ENCODE data around the gene MID1. TPM values are rescaled to one million over a fixed set of nuclear protein-coding genes. Genes with fewer than 3 reads are reported as not detected.

The MID1 gene, protein sequence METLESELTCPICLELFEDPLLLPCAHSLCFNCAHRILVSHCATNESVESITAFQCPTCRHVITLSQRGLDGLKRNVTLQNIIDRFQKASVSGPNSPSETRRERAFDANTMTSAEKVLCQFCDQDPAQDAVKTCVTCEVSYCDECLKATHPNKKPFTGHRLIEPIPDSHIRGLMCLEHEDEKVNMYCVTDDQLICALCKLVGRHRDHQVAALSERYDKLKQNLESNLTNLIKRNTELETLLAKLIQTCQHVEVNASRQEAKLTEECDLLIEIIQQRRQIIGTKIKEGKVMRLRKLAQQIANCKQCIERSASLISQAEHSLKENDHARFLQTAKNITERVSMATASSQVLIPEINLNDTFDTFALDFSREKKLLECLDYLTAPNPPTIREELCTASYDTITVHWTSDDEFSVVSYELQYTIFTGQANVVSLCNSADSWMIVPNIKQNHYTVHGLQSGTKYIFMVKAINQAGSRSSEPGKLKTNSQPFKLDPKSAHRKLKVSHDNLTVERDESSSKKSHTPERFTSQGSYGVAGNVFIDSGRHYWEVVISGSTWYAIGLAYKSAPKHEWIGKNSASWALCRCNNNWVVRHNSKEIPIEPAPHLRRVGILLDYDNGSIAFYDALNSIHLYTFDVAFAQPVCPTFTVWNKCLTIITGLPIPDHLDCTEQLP
- 10 to 100 TPM; 19.6 to 40.4 (median 29.9) TPM for total RNA-seq

DNA sequence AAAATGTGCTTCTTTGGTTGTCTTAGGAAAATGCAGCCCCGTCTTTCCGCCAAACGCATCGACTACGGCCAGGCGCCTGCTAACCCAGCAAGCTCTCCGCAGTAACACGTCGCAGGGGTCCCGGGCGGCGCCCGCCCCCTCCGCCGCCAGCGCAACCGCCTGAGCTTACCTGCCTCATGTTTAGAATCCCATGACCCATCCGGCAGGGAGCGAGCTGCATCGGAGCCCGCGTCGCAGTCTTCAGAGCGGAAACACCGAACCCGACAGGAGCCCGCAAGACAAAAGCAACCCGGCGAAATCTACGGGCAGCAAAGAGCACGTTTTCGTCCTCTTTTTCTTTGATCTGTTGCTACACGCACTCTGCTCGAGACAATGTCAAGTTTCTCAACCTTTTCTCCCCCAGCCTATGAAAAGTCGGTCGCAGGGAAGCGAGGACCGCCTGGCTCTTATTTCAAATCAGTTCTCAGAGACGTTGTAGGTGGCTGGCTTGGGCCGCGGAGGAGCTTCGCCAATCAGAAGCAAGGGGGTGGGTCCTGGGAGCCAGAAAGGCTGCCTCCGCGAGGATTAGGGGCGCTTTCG is at the start of gene MID1:
TSS of gene MID1 (minus strand) at position 465 of the 579 bp plus-strand sequence. CDS start 53,038 bp downstream, outside the sequence.
- Histone ChIP-seq H3K27ac (peak within 1 kb of the TSS; percentile 49 to 80 (median 62)), H3K9me3 (no peaks in the 10 kb centered on the region), H3K36me3 (no peaks in the 10 kb centered on the region), H3K27me3 (no peaks in the 10 kb centered on the region), H3K4me3 (peak within 1 kb of the TSS; percentile 36 to 71 (median 50)), H3K4me1 (no peaks in the 10 kb centered on the region)
- peak; percentile 23 to 74 (median 63) for DNase-seq
- TF ChIP-seq POLR2A (IDR thresholded peaks at IDR 0.05): peak in 1 of 2 donors; percentile 47
- TF ChIP-seq, protein P1, sequence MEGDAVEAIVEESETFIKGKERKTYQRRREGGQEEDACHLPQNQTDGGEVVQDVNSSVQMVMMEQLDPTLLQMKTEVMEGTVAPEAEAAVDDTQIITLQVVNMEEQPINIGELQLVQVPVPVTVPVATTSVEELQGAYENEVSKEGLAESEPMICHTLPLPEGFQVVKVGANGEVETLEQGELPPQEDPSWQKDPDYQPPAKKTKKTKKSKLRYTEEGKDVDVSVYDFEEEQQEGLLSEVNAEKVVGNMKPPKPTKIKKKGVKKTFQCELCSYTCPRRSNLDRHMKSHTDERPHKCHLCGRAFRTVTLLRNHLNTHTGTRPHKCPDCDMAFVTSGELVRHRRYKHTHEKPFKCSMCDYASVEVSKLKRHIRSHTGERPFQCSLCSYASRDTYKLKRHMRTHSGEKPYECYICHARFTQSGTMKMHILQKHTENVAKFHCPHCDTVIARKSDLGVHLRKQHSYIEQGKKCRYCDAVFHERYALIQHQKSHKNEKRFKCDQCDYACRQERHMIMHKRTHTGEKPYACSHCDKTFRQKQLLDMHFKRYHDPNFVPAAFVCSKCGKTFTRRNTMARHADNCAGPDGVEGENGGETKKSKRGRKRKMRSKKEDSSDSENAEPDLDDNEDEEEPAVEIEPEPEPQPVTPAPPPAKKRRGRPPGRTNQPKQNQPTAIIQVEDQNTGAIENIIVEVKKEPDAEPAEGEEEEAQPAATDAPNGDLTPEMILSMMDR (IDR thresholded peaks at IDR 0.05): no peak

DNA sequence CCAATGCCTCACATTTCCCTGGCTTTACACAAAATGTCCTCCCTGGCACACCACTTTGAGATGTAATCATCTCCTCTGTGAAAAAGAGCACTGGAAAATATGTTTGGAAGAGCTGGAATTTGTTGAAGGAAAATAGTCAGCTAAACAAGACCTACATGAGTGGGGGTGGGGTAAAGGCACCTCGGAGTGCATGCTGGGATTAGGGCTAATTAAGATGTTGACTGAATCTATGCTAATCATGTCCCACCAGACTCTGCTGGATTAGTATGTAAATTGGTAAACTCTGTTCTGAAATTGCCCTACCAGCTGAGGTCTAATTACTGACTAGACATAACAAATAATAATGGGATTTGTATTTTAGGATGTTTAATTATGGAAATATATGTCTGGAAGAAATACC is 46.8 kb upstream of the MID1 start:
- no peaks in the 10 kb centered on the region for H3K9me3 ChIP-seq
- no peak for DNase-seq
- no peaks in the 10 kb centered on the region for H3K27me3 ChIP-seq
- TF ChIP-seq POLR2A (IDR thresholded peaks at IDR 0.05): no peak
- TF ChIP-seq, protein P1 (IDR thresholded peaks at IDR 0.05): no peak
- no peak overlapping the region for H3K4me3 ChIP-seq
- H3K27ac ChIP-seq: no peak overlapping the region
- no peaks in the 10 kb centered on the region for H3K4me1 ChIP-seq
- no peaks in the 10 kb centered on the region for H3K36me3 ChIP-seq

DNA sequence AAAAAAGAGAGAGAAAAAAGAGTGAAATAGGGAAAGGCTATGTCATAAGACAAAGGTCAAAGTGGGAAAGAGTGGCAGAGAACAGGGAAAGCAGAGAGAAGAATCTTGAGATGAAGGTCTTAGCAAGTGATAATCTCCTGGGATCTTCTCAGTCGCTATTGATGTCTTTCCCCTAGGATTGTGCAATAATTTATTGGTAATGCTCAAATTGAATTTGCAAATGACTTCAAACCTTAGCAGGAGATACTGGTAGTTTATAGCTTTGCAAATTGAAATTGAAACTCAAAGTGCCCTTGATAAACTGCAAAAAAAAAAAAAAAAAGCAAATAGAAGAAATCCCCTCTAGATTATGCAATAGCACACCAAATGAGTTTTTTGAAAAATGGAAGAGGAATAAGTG is 45.7 kb upstream of the MID1 start:
- H3K27ac ChIP-seq: no peak overlapping the region
- H3K4me3 ChIP-seq: no peak overlapping the region
- no peak for TF ChIP-seq POLR2A (IDR thresholded peaks at IDR 0.05)
- TF ChIP-seq, protein P1 (IDR thresholded peaks at IDR 0.05): no peak
- H3K27me3 ChIP-seq: no peaks in the 10 kb centered on the region
- no peaks in the 10 kb centered on the region for H3K9me3 ChIP-seq
- H3K36me3 ChIP-seq: no peaks in the 10 kb centered on the region
- no peak for DNase-seq
- no peaks in the 10 kb centered on the region for H3K4me1 ChIP-seq

DNA sequence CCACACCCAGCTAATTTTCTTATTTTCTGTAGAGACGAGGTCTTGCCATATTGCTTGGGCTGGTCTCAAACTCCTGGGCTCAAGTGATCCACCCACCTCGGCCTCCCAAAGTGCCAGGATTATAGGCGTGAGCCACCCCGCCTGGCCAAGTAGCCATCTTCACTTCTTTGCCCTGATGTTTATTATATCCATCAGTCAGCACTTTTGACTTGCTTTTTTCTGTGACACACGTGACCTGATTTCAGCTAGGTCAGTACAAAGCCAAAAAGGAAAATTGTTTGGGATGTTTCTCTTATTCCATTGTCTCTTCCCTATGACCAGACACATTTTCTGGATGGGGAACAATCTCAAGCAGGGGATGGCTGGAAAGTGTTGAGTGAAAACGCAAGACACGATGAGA is 45.3 kb upstream of the MID1 start:
- DNase-seq: no peak
- Histone ChIP-seq H3K36me3 (no peaks in the 10 kb centered on the region), H3K4me1 (no peaks in the 10 kb centered on the region), H3K27me3 (no peaks in the 10 kb centered on the region), H3K27ac (no peak overlapping the region), H3K4me3 (no peak overlapping the region), H3K9me3 (no peaks in the 10 kb centered on the region)
- TF ChIP-seq, protein P1 (IDR thresholded peaks at IDR 0.05): no peak
- TF ChIP-seq POLR2A (IDR thresholded peaks at IDR 0.05): no peak

DNA sequence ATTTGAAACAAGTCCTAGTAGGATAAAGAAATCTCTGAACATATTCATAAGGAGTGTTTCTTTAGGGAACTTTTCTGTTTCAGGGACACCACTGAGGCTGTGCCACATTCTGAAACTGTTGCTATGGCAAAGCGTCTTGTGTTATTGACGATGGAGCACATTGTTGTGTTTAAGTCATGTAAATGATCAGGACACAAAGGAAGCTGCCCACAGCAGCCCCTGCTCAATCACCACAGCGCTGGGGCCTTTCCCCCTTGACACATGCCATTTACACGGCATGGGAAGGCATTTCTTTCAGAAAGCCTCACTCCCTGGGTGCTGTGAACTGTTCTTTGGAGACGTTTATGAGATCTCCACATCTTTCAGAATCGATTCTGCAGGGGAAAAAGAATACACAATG is 39.8 kb upstream of the MID1 start:
- no peaks in the 10 kb centered on the region for H3K4me1 ChIP-seq
- no peaks in the 10 kb centered on the region for H3K9me3 ChIP-seq
- DNase-seq: no peak
- H3K36me3 ChIP-seq: no peaks in the 10 kb centered on the region
- H3K27ac ChIP-seq: no peak overlapping the region
- TF ChIP-seq, protein P1 (IDR thresholded peaks at IDR 0.05): no peak
- TF ChIP-seq POLR2A (IDR thresholded peaks at IDR 0.05): no peak
- no peak overlapping the region for H3K4me3 ChIP-seq
- H3K27me3 ChIP-seq: no peaks in the 10 kb centered on the region

Data from Peyer's patch (tissue), 4 donors.